WTC11 (cell line): ENCODE data around the gene THSD8.

Experiments used
- CTCF ChIP-seq: fragments of 200-600 bp; IDR thresholded peaks from 2 replicates; pipeline ENCODE4 v1.8.0; 2022; ENCODE audit warnings: antibody characterized with exemption
- E2F1 ChIP-seq: sonication (generic); formaldehyde crosslinking; IDR thresholded peaks from 2 replicates; pipeline ENCODE4 v1.8.0; 2022; ENCODE audit warnings: mild to moderate bottlenecking, missing genetic modification reagents
- FOXJ3 ChIP-seq: sonication (generic); formaldehyde crosslinking; IDR thresholded peaks from 2 replicates; pipeline ENCODE4 v1.9.0; 2021; ENCODE audit warnings: missing genetic modification reagents, mild to moderate bottlenecking, borderline replicate concordance

- TF ChIP-seq CTCF (no peak), FOXJ3 (no peak), E2F1 (CRISPR knock-in tag) (no peak)
These were observed 28.3 kb upstream of the THSD8 start for GRCh38 chr19:12773571-12773970.
